Measurements from ENCODE around the gene CD6. TPM values are rescaled to one million over a fixed set of nuclear protein-coding genes. Genes with fewer than 3 reads are reported as not detected.

Gene CD6
- polyA plus RNA-seq, 1 donor (not counting 4 experiments of a cell fraction or from before 2014, with no cell fraction given) = 0.03 TPM

DNA sequence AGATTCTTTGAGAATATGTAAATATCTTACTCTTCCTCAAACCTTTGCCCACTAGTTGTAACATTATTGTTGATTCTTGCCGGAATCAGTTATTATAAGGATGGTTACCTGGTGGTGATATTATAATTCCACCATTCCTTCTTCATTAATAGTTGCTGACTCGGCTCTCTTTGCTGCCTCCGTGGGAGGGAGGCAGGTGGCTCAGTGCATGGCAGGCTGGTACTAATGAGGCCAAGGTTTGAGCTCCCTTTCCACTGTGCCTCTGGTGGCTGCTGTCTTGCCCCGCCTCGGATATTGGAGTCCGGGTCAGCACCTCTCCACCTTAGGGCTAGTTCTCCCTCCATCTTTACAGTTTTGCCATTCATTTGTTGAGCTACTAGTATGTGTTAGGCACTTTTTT is 12.7 kb downstream of the CD6 start:
- no peak overlapping the region for H3K27ac ChIP-seq (ENCODE audit: control insufficient read depth, insufficient read depth, low read length)
- no peak for FAIRE-seq
- H3K9me3 ChIP-seq (ENCODE audit: control insufficient read depth, low read depth, low read length) = no peaks in the 10 kb centered on the region
- peaks cover 16% of the 10 kb centered on the region for H3K4me1 ChIP-seq (ENCODE audit: control insufficient read depth, extremely low read depth, insufficient read depth, low read length)
- no peaks in the 10 kb centered on the region for H3K79me2 ChIP-seq (ENCODE audit: control insufficient read depth, insufficient read depth, low read length)
- no peak for TF ChIP-seq EZH2 (IDR thresholded peaks at IDR 0.05; ENCODE audit: low read length)
- TF ChIP-seq, protein P1, sequence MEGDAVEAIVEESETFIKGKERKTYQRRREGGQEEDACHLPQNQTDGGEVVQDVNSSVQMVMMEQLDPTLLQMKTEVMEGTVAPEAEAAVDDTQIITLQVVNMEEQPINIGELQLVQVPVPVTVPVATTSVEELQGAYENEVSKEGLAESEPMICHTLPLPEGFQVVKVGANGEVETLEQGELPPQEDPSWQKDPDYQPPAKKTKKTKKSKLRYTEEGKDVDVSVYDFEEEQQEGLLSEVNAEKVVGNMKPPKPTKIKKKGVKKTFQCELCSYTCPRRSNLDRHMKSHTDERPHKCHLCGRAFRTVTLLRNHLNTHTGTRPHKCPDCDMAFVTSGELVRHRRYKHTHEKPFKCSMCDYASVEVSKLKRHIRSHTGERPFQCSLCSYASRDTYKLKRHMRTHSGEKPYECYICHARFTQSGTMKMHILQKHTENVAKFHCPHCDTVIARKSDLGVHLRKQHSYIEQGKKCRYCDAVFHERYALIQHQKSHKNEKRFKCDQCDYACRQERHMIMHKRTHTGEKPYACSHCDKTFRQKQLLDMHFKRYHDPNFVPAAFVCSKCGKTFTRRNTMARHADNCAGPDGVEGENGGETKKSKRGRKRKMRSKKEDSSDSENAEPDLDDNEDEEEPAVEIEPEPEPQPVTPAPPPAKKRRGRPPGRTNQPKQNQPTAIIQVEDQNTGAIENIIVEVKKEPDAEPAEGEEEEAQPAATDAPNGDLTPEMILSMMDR (optimal IDR thresholded peaks at IDR 0.05 in 1 of 3, IDR thresholded peaks at IDR 0.05 in 1 of 3, conservative IDR thresholded peaks at IDR 0.05 in 1 of 3; ENCODE audit: extremely low read depth in 1 of 3, insufficient read depth in 2 of 3, low read length in 3 of 3) = no peak
- no peak for DNase-seq (ENCODE audit: low read depth, low spot score)
- H3K9ac ChIP-seq (ENCODE audit: control insufficient read depth, extremely low read depth, insufficient read depth, low read length) = no peak overlapping the region
- H3K36me3 ChIP-seq (ENCODE audit: control insufficient read depth in 2 of 2, extremely low read depth in 1 of 2, insufficient read depth in 2 of 2, low read length in 2 of 2) = no peaks in the 10 kb centered on the region
- H3K27me3 ChIP-seq (ENCODE audit: control insufficient read depth, extremely low read depth, insufficient read depth, low read length) = peaks cover 8% of the 10 kb centered on the region
- H4K20me1 ChIP-seq (ENCODE audit: control insufficient read depth, extremely low read depth, insufficient read depth, low read length) = no peaks in the 10 kb centered on the region
- H3K9me1 ChIP-seq (ENCODE audit: control insufficient read depth, extremely low read depth, insufficient read depth, low read length) = no peaks in the 10 kb centered on the region
- H3K4me2 ChIP-seq (ENCODE audit: control insufficient read depth, extremely low read depth, insufficient read depth, low read depth, low read length) = no peak overlapping the region
- H2AFZ ChIP-seq (ENCODE audit: control insufficient read depth, low read length) = no peak overlapping the region
- dilution Hi-C loops (cut with MboI; ENCODE audit: extremely low pct_ligation_motif_present, low sequenced_read_pairs) = no loop called here
- H3K4me3 ChIP-seq (ENCODE audit: control insufficient read depth in 2 of 3, extremely low read depth in 1 of 3, insufficient read depth in 2 of 3, low read depth in 1 of 3, low read length in 3 of 3) = no peak overlapping the region

DNA sequence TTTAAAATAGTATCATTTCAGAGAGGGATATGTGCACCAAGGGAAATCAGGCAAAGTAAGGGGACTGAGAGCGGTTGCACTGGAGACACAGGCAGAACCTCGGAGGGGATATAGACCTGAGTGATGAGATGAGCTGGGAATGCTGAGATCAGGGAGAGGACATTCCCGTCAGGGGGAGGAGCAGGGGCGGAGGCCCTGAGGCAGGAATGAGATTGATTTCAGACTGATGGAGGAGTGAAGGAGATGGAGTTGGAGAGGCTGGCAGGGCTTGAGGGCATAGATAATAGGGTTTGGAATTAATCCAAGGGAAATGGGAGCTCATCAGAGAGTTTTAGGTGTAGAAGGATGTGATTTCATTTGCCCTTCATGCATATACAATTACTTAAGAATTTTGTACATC is 13.2 kb downstream of the CD6 start:
- H3K4me2 ChIP-seq (ENCODE audit: control insufficient read depth, extremely low read depth, insufficient read depth, low read depth, low read length) = no peak overlapping the region
- H4K20me1 ChIP-seq (ENCODE audit: control insufficient read depth, extremely low read depth, insufficient read depth, low read length) = no peaks in the 10 kb centered on the region
- FAIRE-seq (no peak), DNase-seq (ENCODE audit: low read depth, low spot score) (no peak)
- H3K4me1 ChIP-seq (ENCODE audit: control insufficient read depth, extremely low read depth, insufficient read depth, low read length) = peaks cover 14% of the 10 kb centered on the region
- dilution Hi-C loops (cut with MboI; ENCODE audit: extremely low pct_ligation_motif_present, low sequenced_read_pairs) = no loop called here
- no peaks in the 10 kb centered on the region for H3K9me3 ChIP-seq (ENCODE audit: control insufficient read depth, low read depth, low read length)
- no peak overlapping the region for H3K4me3 ChIP-seq (ENCODE audit: control insufficient read depth in 2 of 3, extremely low read depth in 1 of 3, insufficient read depth in 2 of 3, low read depth in 1 of 3, low read length in 3 of 3)
- H3K36me3 ChIP-seq (ENCODE audit: control insufficient read depth in 2 of 2, extremely low read depth in 1 of 2, insufficient read depth in 2 of 2, low read length in 2 of 2) = no peaks in the 10 kb centered on the region
- H3K9me1 ChIP-seq (ENCODE audit: control insufficient read depth, extremely low read depth, insufficient read depth, low read length) = no peaks in the 10 kb centered on the region
- no peak overlapping the region for H3K27ac ChIP-seq (ENCODE audit: control insufficient read depth, insufficient read depth, low read length)
- no peak overlapping the region for H2AFZ ChIP-seq (ENCODE audit: control insufficient read depth, low read length)
- peaks cover 8% of the 10 kb centered on the region for H3K27me3 ChIP-seq (ENCODE audit: control insufficient read depth, extremely low read depth, insufficient read depth, low read length)
- no peaks in the 10 kb centered on the region for H3K79me2 ChIP-seq (ENCODE audit: control insufficient read depth, insufficient read depth, low read length)
- TF ChIP-seq, protein P1 (optimal IDR thresholded peaks at IDR 0.05 in 1 of 3, IDR thresholded peaks at IDR 0.05 in 1 of 3, conservative IDR thresholded peaks at IDR 0.05 in 1 of 3; ENCODE audit: extremely low read depth in 1 of 3, insufficient read depth in 2 of 3, low read length in 3 of 3) = no peak
- TF ChIP-seq EZH2 (IDR thresholded peaks at IDR 0.05; ENCODE audit: low read length) = no peak
- no peak overlapping the region for H3K9ac ChIP-seq (ENCODE audit: control insufficient read depth, extremely low read depth, insufficient read depth, low read length)

Measured in keratinocyte (primary cell).